LNCAP (cell line): Measurements from ENCODE around the gene PPP1R3A.

Source experiments
- TF ChIP-seq, protein P1 (sequence below): fragments of 450-650 bp; IDR thresholded peaks from 2 replicates; pipeline ENCODE4 v1.5.1; 2017; ENCODE audit warnings: mild to moderate bottlenecking

The PPP1R3A gene

DNA sequence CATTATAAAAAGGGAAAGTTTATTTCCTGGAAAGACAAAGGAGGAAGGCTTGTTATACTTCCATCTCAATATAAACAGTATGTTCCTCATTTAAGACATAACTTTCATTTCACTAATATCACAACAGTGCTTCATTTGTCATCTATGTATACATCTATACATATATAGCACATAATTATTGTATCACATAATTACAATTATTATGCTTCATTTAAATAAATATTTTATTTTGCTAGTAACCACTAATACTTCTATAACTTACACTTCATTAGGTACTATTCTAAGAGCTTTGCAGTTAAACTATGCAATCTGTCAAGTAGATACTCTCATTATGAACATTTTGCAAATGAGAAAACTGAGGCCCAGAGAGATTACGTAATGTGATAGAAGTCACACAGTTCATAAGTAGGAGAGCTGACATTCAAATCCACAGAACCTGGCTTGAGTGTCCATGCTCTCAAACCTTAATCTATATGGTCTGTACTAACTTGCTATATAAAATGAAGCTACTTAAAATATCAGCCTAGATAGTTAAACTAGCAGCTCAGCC lies 86.5 kb downstream of the PPP1R3A start:
- TF ChIP-seq, protein P1, sequence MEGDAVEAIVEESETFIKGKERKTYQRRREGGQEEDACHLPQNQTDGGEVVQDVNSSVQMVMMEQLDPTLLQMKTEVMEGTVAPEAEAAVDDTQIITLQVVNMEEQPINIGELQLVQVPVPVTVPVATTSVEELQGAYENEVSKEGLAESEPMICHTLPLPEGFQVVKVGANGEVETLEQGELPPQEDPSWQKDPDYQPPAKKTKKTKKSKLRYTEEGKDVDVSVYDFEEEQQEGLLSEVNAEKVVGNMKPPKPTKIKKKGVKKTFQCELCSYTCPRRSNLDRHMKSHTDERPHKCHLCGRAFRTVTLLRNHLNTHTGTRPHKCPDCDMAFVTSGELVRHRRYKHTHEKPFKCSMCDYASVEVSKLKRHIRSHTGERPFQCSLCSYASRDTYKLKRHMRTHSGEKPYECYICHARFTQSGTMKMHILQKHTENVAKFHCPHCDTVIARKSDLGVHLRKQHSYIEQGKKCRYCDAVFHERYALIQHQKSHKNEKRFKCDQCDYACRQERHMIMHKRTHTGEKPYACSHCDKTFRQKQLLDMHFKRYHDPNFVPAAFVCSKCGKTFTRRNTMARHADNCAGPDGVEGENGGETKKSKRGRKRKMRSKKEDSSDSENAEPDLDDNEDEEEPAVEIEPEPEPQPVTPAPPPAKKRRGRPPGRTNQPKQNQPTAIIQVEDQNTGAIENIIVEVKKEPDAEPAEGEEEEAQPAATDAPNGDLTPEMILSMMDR, result no peak

DNA sequence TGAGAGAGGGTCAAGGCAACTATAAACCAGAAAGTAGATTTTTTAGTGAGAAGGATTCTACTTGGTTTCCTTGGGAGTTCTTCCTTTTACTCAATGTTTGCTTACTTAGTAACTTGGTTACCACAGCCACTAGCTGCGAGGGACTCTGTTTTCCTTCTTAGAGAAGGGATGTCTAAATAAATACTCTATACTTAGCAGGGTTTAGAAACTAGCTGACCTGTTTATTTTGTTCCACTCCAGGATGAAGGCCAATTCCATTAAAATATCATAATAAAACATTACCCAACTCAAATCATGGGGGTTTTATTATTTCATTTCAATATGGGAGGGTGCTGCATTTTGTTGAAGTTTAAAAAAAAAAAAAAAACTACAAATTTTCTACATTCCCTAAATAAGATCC lies 87.3 kb downstream of the PPP1R3A start:
- TF ChIP-seq, protein P1, result no peak

DNA sequence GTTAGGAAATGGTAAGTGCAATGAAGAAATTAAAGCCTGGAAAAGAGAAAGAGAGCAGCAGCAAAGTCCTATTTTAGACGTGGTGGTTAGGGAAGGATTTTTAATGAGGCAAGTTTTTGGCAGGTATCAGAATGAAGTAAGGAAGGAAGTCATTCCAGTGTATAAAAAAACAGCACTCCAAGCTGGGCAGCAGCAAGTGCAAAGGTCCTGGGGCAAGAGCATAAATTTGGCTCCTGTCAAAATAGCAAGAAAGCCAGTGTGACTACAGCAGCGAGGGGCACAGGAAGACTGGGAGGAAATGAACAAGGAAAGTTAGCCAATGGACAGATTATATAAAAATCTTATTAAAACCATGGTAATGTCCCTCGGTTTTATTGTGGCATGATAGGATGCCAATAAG lies 90.2 kb downstream of the PPP1R3A start:
- TF ChIP-seq, protein P1, result no peak
